Measurements from ENCODE around the gene GAS7.

DNA sequence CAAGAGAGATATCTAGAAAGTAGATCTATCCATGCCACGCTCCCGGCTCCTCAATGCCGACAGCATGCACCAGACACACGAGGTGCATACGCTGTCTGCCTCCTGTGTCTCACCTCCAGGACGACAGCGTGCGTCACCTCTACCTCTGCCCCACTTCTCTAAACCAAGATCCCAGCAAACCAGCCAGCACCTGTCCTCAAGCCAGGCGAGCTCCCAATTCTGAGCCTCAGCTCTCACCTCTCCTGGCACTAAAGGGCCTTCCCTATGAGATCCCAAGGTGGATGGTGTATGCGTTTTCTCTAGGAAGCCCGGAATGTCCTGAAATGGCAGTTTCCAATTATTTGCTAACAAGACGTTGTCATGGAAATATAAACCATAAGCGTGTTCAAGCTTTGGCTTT, 257.1 kb downstream of the GAS7 start:
- TF ChIP-seq, protein P1, sequence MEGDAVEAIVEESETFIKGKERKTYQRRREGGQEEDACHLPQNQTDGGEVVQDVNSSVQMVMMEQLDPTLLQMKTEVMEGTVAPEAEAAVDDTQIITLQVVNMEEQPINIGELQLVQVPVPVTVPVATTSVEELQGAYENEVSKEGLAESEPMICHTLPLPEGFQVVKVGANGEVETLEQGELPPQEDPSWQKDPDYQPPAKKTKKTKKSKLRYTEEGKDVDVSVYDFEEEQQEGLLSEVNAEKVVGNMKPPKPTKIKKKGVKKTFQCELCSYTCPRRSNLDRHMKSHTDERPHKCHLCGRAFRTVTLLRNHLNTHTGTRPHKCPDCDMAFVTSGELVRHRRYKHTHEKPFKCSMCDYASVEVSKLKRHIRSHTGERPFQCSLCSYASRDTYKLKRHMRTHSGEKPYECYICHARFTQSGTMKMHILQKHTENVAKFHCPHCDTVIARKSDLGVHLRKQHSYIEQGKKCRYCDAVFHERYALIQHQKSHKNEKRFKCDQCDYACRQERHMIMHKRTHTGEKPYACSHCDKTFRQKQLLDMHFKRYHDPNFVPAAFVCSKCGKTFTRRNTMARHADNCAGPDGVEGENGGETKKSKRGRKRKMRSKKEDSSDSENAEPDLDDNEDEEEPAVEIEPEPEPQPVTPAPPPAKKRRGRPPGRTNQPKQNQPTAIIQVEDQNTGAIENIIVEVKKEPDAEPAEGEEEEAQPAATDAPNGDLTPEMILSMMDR (optimal IDR thresholded peaks at IDR 0.05 in 1 of 3, IDR thresholded peaks at IDR 0.05 in 1 of 3, conservative IDR thresholded peaks at IDR 0.05 in 1 of 3; ENCODE audit: extremely low read depth in 1 of 3, insufficient read depth in 2 of 3, low read length in 3 of 3): no peak
- TF ChIP-seq EZH2 (IDR thresholded peaks at IDR 0.05; ENCODE audit: low read length): no peak

Measured in keratinocyte (primary cell).